Testis (tissue), 3 donors: ENCODE data around the gene EPB41L2. TPM values are rescaled to one million over a fixed set of nuclear protein-coding genes. Genes with fewer than 3 reads are reported as not detected.

ENCODE experiments used
- DNase-seq: peaks from one replicate; pipeline ENCODE4 v3.0.0-alpha.2; 2019
- H3K27ac ChIP-seq, 2 donors: fragments of 200-600 bp; sonication (generic); one replicate each; pipeline ENCODE4 v1.5.1; 2019
- H3K27me3 ChIP-seq: fragments of 200-600 bp; sonication (generic); one replicate; pipeline ENCODE4 v1.5.1; 2019
- H3K36me3 ChIP-seq: fragments of 200-600 bp; sonication (generic); one replicate; pipeline ENCODE4 v1.5.1; 2017; ENCODE audit warnings: low read depth; ENCODE audit errors: missing control alignments
- H3K4me1 ChIP-seq: fragments of 200-600 bp; sonication (generic); one replicate; pipeline ENCODE4 v1.5.1; 2019
- H3K4me3 ChIP-seq, 2 donors: fragments of 200-600 bp; sonication (generic); one replicate each; pipeline ENCODE4 v1.5.1; 2017 to 2019
- H3K9me3 ChIP-seq: fragments of 200-600 bp; sonication (generic); one replicate; pipeline ENCODE4 v1.5.1; 2017
- POLR2A ChIP-seq: fragments of 450-650 bp; IDR thresholded peaks from one replicate; pipeline ENCODE4 v1.6.1; 2017; ENCODE audit warnings: antibody characterized with exemption, mild to moderate bottlenecking, moderate library complexity
- WGBS, 2 donors: methylation state at CpG; one replicate each; pipeline ENCODE4 v1.1.5; 2018; 5-methylcytosine and 5-hydroxymethylcytosine counted together
- intact Hi-C: fragments of 100-400 bp; cut with DNase I; formaldehyde crosslinking; loops from one replicate; pipeline ENCODE4 v1.15.1; 2023; ENCODE audit warnings: low total_unique reads
- polyA plus RNA-seq: library from polyadenylated mRNA; stranded (reverse); fragments of 350-450 nt; fragmentation: Illumina TruSeq; extraction: RNeasy Lipid Tissue Mini Kit (QIAGEN cat#74804); gene quantifications from one replicate; pipeline ENCODE4 v1.2.3, GENCODE V29; 2014; ENCODE audit warnings: low read depth, low replicate concordance; ENCODE audit not compliant: insufficient read depth
- total RNA-seq, 2 donors: library from RNA; depleted of rRNA; stranded (reverse); fragments of >200 nt; gene quantifications; one replicate each; pipeline ENCODE4 v1.2.3, GENCODE V29; 2016
- TF ChIP-seq, protein P1 (sequence below), 3 experiments: fragments of 450-650 bp in 2 of 3; fragments of 200-600 bp in 1 of 3; sonication (generic) in 1 of 3; IDR thresholded peaks; one replicate each; pipeline ENCODE4 v1.5.1; 2016 to 2019; ENCODE audit warnings: antibody characterized with exemption in 3 of 3, mild to moderate bottlenecking in 2 of 3, moderate library complexity in 1 of 3

EPB41L2 gene
- total and polyA plus RNA-seq, 3 donors from 2014 or later: 131 to 206 (median 139) TPM

DNA sequence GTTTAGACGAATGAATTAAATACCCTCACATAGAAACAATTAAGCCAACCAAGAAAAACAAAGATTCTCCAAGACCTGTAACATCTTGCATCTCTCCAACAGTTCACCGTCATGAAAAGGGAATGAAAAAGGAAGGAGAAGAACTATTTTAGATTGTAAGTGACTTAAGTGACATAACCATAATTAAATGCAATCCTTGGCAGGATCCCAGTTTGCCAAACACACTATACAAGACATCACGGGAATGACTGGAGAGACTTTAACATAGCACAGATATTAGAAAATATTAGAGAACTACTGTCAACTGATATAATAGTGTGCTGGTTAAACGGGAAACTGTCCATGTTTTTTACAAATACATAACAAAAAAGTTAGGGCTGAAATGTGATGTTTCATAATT is 22.2 kb downstream of the EPB41L2 start:
- Histone ChIP-seq H3K9me3 (no peaks in the 10 kb centered on the region), H3K4me1 (no peaks in the 10 kb centered on the region), H3K27ac (no peak overlapping the region), H3K27me3 (no peaks in the 10 kb centered on the region), H3K4me3 (no peak overlapping the region), H3K36me3 (no peaks in the 10 kb centered on the region)
- TF ChIP-seq, protein P1, sequence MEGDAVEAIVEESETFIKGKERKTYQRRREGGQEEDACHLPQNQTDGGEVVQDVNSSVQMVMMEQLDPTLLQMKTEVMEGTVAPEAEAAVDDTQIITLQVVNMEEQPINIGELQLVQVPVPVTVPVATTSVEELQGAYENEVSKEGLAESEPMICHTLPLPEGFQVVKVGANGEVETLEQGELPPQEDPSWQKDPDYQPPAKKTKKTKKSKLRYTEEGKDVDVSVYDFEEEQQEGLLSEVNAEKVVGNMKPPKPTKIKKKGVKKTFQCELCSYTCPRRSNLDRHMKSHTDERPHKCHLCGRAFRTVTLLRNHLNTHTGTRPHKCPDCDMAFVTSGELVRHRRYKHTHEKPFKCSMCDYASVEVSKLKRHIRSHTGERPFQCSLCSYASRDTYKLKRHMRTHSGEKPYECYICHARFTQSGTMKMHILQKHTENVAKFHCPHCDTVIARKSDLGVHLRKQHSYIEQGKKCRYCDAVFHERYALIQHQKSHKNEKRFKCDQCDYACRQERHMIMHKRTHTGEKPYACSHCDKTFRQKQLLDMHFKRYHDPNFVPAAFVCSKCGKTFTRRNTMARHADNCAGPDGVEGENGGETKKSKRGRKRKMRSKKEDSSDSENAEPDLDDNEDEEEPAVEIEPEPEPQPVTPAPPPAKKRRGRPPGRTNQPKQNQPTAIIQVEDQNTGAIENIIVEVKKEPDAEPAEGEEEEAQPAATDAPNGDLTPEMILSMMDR (IDR thresholded peaks at IDR 0.05): no peak
- no peak for TF ChIP-seq POLR2A
- 73 to 80% methylated on average over 4 of the region's 4 CpGs for WGBS, 2 donors
- DNase-seq: no peak
- intact Hi-C loops: no loop called here

DNA sequence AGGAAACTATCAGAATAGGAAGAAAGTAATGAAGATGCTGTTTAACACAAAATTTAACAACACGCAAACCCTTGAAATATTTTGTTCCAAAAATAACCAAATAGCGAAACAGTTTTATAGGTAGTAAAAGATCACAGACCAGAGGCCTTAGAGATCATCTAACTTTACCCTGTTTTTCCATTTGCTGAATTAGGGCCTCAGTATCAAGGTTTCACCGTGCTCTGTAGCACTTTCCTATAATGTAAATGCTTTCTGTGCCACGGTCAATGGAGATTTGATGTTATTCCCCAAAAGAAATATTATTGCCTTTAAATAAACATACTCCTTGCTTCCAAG is 23.7 kb downstream of the EPB41L2 start:
- Histone ChIP-seq H3K4me3 (no peak overlapping the region), H3K9me3 (no peaks in the 10 kb centered on the region), H3K27ac (no peak overlapping the region), H3K27me3 (no peaks in the 10 kb centered on the region), H3K36me3 (no peaks in the 10 kb centered on the region), H3K4me1 (no peaks in the 10 kb centered on the region)
- no peak for DNase-seq
- intact Hi-C loops: no loop called here
- TF ChIP-seq POLR2A: no peak
- TF ChIP-seq, protein P1 (IDR thresholded peaks at IDR 0.05): no peak
- WGBS, 2 donors: 89 to 93% methylated on average over 4 of the region's 4 CpGs

DNA sequence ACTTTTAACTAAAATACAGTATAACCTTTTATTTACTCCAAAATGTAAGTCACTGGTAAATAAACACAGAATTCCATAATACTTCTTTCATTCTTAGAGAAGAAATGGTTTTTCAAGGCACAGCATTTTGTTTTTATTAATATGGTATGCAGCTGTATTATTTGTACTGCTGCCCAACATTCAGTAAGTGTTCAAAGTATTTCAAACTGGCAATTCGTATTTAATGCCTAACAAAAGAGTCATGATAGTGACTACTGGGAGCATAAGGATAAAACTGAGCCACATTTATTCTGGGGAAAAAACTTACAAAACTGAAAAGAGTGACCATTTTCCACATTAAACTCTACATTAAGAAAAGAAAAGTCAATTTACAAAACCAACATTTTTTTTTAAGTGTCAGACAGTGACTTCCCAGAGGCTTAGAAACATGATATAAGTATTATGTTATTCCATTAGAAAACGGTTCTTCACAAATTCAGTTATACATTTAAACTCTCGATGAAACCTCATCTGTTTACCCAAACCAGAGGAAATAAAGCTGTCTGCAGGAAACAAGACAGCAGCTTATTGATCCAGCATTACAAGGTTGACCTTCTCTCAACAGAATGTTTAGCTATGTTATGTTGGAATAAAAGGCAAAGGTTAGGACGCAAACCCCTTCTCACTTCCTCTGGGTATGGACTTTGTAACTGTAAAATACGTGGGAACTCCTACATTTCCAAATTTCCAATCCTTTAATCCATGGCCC is 24.3 kb downstream of the EPB41L2 start:
- intact Hi-C loops: no loop called here
- Histone ChIP-seq H3K36me3 (no peaks in the 10 kb centered on the region), H3K27ac (no peak overlapping the region), H3K4me1 (no peaks in the 10 kb centered on the region), H3K27me3 (no peaks in the 10 kb centered on the region), H3K9me3 (no peaks in the 10 kb centered on the region), H3K4me3 (no peak overlapping the region)
- no peak for DNase-seq
- TF ChIP-seq, protein P1 (IDR thresholded peaks at IDR 0.05): no peak
- no peak for TF ChIP-seq POLR2A
- WGBS, 2 donors: 69 to 73% methylated on average over 5 of the region's 5 CpGs

DNA sequence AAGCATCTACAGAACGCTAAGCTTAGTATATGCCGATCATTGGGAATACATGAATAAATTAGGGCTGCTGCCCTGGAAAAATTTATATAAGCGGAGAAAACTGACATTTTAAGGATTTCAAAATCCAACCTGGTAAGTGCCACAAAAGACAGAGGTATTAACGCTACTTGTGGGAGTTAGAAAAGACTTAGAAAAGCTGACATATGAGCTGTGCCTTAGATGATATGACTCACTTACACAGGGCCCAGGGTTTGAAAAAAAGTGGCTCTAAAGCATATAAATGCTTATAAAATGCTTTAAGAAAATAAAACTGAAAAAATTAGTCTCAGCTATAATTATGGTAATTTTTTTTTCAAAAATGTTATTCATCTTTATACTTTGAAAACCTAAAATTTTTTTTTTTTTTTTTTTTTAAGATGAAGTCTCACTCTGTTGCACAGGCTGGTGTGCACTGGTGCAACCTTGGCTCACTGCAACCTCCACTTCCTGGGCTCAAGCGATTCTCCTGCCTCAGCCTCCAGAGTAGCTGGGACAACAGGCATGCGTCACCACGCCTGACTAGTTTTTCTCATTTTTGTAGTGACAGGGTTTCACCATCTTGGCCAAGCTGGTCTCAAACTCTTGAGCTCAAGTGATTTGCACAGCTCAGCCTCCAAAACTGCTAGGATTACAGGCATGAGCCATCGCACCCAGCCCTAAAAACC is 25.7 kb downstream of the EPB41L2 start:
- H3K36me3 ChIP-seq: no peaks in the 10 kb centered on the region
- peaks cover 3% of the 10 kb centered on the region for H3K4me1 ChIP-seq
- no peaks in the 10 kb centered on the region for H3K27me3 ChIP-seq
- H3K27ac ChIP-seq: no peak overlapping the region
- no peak for DNase-seq
- H3K4me3 ChIP-seq: no peak overlapping the region
- 84 to 86% methylated on average over 8 of the region's 8 CpGs for WGBS, 2 donors
- H3K9me3 ChIP-seq: no peaks in the 10 kb centered on the region
- intact Hi-C loops: no loop called here
- no peak for TF ChIP-seq POLR2A
- TF ChIP-seq, protein P1 (IDR thresholded peaks at IDR 0.05): no peak
